Activated B cell treated with CpG ODN at 0.5 μM for 24 hours (primary cell): ENCODE data around the gene STXBP1. TPM values are rescaled to one million over a fixed set of nuclear protein-coding genes. Genes with fewer than 3 reads are reported as not detected.

Experiments used
- ATAC-seq: fragments of 200-7000 bp; cut with Tn5 transposase; one replicate; pipeline ENCODE4 v1.10.0; 2021; ENCODE audit warnings: low read depth, mild to moderate bottlenecking, moderate library complexity
- CTCF ChIA-PET: fragments of 350-600 bp; sonication (Branson Sonifier 250); formaldehyde crosslinking; loops from one replicate; lab custom pipeline; 2021; ENCODE audit warnings: antibody characterized with exemption; lab: Charles Lee
- POLR2A ChIA-PET: fragments of 350-600 bp; sonication (Branson Sonifier 250); formaldehyde crosslinking; loops from one replicate; lab custom pipeline; 2021; ENCODE audit warnings: antibody characterized with exemption; lab: Charles Lee
- DNase-seq: peaks from one replicate; pipeline ENCODE4 v3.0.0; 2022
- H3K27ac Mint-ChIP-seq: one replicate; pipeline ENCODE4 v1.8.0; 2020; ENCODE audit warnings: mixed read lengths
- H3K27me3 Mint-ChIP-seq: one replicate; pipeline ENCODE4 v1.8.0; 2021; ENCODE audit warnings: mixed read lengths
- H3K36me3 Mint-ChIP-seq: one replicate; pipeline ENCODE4 v1.8.0; 2021; ENCODE audit warnings: low read depth, mixed read lengths
- H3K4me1 Mint-ChIP-seq: one replicate; pipeline ENCODE4 v1.8.0; 2021; ENCODE audit warnings: mixed read lengths
- H3K4me3 Mint-ChIP-seq: one replicate; pipeline ENCODE4 v1.8.0; 2020; ENCODE audit warnings: mild to moderate bottlenecking, mixed read lengths
- H3K9me3 Mint-ChIP-seq: one replicate; pipeline ENCODE4 v1.8.0; 2020; ENCODE audit warnings: mixed read lengths
- intact Hi-C: fragments of 100-400 bp; cut with micrococcal nuclease; formaldehyde crosslinking; loops from one replicate; pipeline ENCODE4 v1.15.1; 2024
- total RNA-seq: library from RNA; stranded (reverse); gene quantifications from 2 replicates; pipeline ENCODE4 v1.2.3, GENCODE V29; 2022
- TF ChIP-seq, protein P1 (sequence below): fragments of 200-600 bp; IDR thresholded peaks from one replicate; pipeline ENCODE4 v1.8.0; 2022; ENCODE audit warnings: antibody characterized with exemption, mild to moderate bottlenecking

The STXBP1 gene
- total RNA-seq, 1 donor from 2014 or later: 0.73 TPM

DNA sequence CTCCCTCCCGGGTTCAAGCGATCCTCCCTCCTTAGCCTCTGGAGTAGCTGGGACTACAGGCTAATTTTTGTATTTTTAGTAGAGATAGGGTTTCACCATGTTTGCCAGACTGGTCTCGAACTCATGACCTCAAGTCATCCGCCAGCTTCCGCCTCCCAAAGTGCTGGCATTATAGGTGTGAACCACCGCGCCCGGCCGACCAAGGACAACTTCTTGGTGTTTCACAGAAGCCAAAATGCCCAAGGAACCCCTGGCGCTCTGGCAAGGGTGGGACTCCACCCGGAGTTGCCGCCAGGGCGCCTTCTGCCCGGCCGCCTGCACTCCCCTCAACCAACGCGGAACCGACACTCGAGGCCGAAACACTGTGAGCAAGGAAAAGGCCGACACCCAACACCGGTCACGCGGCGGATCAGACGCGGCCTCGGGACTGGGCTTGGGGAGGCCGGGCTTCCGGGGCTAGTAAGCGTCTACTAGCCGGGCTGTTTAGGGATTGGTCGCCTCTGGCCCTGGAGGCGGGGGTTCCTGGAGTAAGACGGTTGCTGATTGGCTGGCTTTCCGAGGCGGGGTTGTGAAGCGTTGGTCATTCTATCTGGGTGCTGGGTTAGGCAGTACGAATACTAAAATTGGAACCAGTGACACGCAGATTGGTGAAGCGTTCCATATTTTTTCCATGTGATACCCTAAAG lies 87.1 kb downstream of the STXBP1 start:
- H3K27me3 Mint-ChIP-seq: no peaks in the 10 kb centered on the region
- ATAC-seq: peak; percentile 100
- H3K9me3 Mint-ChIP-seq: no peaks in the 10 kb centered on the region
- TF ChIP-seq, protein P1, sequence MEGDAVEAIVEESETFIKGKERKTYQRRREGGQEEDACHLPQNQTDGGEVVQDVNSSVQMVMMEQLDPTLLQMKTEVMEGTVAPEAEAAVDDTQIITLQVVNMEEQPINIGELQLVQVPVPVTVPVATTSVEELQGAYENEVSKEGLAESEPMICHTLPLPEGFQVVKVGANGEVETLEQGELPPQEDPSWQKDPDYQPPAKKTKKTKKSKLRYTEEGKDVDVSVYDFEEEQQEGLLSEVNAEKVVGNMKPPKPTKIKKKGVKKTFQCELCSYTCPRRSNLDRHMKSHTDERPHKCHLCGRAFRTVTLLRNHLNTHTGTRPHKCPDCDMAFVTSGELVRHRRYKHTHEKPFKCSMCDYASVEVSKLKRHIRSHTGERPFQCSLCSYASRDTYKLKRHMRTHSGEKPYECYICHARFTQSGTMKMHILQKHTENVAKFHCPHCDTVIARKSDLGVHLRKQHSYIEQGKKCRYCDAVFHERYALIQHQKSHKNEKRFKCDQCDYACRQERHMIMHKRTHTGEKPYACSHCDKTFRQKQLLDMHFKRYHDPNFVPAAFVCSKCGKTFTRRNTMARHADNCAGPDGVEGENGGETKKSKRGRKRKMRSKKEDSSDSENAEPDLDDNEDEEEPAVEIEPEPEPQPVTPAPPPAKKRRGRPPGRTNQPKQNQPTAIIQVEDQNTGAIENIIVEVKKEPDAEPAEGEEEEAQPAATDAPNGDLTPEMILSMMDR: no peak
- H3K36me3 Mint-ChIP-seq: no peaks in the 10 kb centered on the region
- peaks cover 16% of the 10 kb centered on the region for H3K4me1 Mint-ChIP-seq
- peak overlapping the region; percentile 78 for H3K27ac Mint-ChIP-seq
- peak; percentile 76 for DNase-seq
- H3K4me3 Mint-ChIP-seq: peak overlapping the region; percentile 83
- CTCF ChIA-PET: no interaction called here
- POLR2A ChIA-PET: interaction anchor here (0.6 to 0.8 kb wide), 2 partner anchors 72 to 672 kb away, joined by 3 read pairs; partner anchors contain the start of gene URM1
- intact Hi-C loops: loop anchor here (1.0 kb wide), 2 partner anchors 16 to 36 kb away; partner anchors contain the start of genes PTRH1 and TOR2A

DNA sequence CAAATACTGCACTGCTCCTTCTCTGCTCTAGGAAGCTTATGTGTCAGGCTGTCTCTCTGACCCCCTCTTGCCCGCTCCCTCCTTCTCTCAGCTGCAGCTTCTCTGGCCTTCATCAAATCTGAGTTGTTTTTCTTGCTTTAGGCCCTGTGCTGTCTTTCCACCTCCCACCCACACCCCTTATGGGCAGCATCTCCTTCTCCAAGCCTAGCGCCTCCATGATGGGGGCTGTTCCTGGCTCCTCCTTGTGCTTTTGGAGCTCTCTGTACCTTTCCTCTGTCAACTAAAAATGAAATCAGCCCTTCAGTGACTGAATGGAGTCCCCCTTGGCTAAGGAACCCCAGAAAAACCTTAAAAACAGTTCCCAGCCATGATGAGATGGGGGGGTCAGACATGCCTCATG lies 88.1 kb downstream of the STXBP1 start:
- H3K4me3 Mint-ChIP-seq: peak overlapping the region; percentile 11
- H3K9me3 Mint-ChIP-seq: no peaks in the 10 kb centered on the region
- peaks cover 16% of the 10 kb centered on the region for H3K4me1 Mint-ChIP-seq
- H3K36me3 Mint-ChIP-seq: no peaks in the 10 kb centered on the region
- POLR2A ChIA-PET: interaction anchor here (0.6 kb wide), 1 partner anchor 671 kb away, joined by 3 read pairs; the partner anchor contains the start of gene URM1
- TF ChIP-seq, protein P1: no peak
- H3K27me3 Mint-ChIP-seq: no peaks in the 10 kb centered on the region
- DNase-seq (no peak), ATAC-seq (no peak)
- H3K27ac Mint-ChIP-seq: peak overlapping the region; percentile 50
- CTCF ChIA-PET: no interaction called here
- intact Hi-C loops: no loop called here

DNA sequence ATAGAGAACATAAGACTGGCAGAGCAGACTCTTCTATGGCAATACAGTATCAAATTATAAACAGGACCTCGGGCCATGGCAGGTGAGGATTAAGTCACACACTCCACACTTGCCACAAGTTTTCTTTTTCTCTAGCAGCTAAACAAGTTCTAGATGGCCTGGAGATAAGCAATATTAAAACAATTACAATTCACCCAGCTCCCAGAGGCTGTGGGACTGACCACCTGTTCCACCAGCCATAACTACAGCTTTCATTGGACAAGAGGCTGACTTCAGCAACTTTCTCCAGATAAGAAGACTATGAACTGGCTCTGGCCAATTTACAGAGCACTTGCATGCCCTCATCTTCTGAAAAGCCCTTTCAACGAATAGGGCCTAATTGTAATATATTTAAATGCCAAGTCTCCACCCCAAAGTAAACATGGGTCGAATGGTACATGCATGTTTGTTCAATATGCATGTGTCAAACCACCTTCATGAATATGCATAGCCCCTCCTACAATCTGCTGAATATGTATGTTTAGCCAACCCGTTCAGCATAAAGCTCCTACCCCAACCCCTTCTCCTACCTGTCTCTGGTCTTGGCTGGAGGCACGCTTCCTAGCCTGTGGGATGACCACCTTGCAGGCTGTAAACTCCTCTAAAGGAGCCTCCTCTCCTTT lies 88.6 kb downstream of the STXBP1 start:
- H3K27ac Mint-ChIP-seq: no peak overlapping the region
- H3K27me3 Mint-ChIP-seq: no peaks in the 10 kb centered on the region
- DNase-seq (no peak), ATAC-seq (no peak)
- H3K4me3 Mint-ChIP-seq: no peak overlapping the region
- peaks cover 16% of the 10 kb centered on the region for H3K4me1 Mint-ChIP-seq
- ChIA-PET CTCF (no interaction called here), POLR2A (no interaction called here)
- intact Hi-C loops: no loop called here
- TF ChIP-seq, protein P1: no peak
- H3K9me3 Mint-ChIP-seq: no peaks in the 10 kb centered on the region
- no peaks in the 10 kb centered on the region for H3K36me3 Mint-ChIP-seq

DNA sequence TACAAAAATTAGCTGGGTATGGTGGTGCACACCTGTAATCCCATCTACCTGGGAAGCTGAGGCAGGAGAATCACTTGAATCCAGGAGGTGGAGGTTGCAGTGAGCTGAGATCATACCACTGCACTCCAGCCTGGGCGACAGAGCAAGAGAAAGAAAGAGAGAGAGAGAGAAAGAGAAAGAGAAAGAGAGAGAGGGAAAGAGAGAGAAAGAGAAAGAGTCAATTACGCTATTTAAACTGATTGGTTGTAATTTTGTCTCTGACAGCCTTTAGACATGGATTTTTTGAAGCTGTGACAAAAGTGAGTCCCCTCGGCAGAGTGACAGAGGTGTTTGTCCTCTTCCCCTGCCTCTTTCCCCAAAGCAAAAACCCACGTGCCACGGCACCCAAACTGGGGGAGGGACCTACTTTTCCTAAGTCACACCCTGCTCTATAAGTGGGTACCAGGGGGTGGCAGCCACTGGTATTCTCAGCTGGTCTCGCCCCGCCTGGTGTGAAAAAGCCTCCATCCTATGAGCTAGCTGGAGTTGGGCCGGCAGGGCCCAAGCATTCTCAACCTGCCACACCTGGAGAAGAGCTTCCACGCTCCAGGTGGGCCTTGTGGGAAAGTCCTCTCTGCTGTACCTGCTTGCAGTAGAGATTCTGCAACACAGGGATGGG lies 91.3 kb downstream of the STXBP1 start:
- intact Hi-C loops: no loop called here
- ChIA-PET CTCF (no interaction called here), POLR2A (interaction anchor here (0.8 kb wide), 1 partner anchor 980 kb away, joined by 3 read pairs; no protein-coding TSS in a partner anchor)
- DNase-seq (no peak), ATAC-seq (no peak)
- no peaks in the 10 kb centered on the region for H3K36me3 Mint-ChIP-seq
- no peaks in the 10 kb centered on the region for H3K27me3 Mint-ChIP-seq
- H3K4me1 Mint-ChIP-seq: peaks cover 20% of the 10 kb centered on the region
- H3K9me3 Mint-ChIP-seq: no peaks in the 10 kb centered on the region
- TF ChIP-seq, protein P1: no peak
- no peak overlapping the region for H3K4me3 Mint-ChIP-seq
- H3K27ac Mint-ChIP-seq: no peak overlapping the region
